ENCODE results near the gene ODR4. TPM values are rescaled to one million over a fixed set of nuclear protein-coding genes. Genes with fewer than 3 reads are reported as not detected.
"Not testable (repeated sequence)": the region's sequence is repeated elsewhere in the genome, so short reads cannot be mapped to it uniquely, and the experiment has no call there.

Gene ODR4
- total RNA-seq, 1 experiment from 2014 or later = 14.5 TPM

DNA sequence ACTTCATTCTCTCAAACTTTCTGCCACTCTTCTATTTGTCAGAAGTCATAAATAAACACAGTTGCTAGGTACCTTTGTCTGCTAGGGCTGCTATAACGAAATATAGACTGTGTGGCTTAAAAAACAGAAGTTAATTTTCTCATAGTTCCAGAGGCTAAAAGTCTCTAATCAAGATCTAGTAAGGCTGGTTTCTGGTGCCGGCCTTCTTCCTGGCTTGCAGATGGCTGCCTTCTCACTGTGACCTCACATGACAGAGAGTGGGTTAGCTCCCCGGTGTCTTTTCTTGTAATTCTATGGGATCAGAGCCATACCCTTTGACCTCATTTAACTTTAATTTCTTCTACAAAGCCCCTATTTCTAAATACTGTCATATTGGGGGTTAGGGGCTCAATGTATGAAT, 79.3 kb downstream of the ODR4 start:
- no peak for ATAC-seq
- TF ChIP-seq TCF7 (CRISPR knock-in tag; IDR thresholded peaks at IDR 0.05; ENCODE audit: low read depth) = no peak
- no peak for TF ChIP-seq FOXK1 (CRISPR knock-in tag; IDR thresholded peaks at IDR 0.05)
- no peak for TF ChIP-seq ELF4 (CRISPR knock-in tag; IDR thresholded peaks at IDR 0.05; ENCODE audit: low read depth)
- no peak for TF ChIP-seq ZSCAN18 (CRISPR knock-in tag; IDR thresholded peaks at IDR 0.05)
- TF ChIP-seq GTF2I (CRISPR knock-in tag; conservative IDR thresholded peaks at IDR 0.05) = no peak
- no peak for TF ChIP-seq EMX1 (CRISPR knock-in tag; IDR thresholded peaks at IDR 0.05)
- TF ChIP-seq NR3C1 (CRISPR knock-in tag; conservative IDR thresholded peaks at IDR 0.05; ENCODE audit: low read depth) = no peak
- TF ChIP-seq SP1 (CRISPR knock-in tag; conservative IDR thresholded peaks at IDR 0.05) = no peak
- no peak overlapping the region for H3K4me3 Mint-ChIP-seq

DNA sequence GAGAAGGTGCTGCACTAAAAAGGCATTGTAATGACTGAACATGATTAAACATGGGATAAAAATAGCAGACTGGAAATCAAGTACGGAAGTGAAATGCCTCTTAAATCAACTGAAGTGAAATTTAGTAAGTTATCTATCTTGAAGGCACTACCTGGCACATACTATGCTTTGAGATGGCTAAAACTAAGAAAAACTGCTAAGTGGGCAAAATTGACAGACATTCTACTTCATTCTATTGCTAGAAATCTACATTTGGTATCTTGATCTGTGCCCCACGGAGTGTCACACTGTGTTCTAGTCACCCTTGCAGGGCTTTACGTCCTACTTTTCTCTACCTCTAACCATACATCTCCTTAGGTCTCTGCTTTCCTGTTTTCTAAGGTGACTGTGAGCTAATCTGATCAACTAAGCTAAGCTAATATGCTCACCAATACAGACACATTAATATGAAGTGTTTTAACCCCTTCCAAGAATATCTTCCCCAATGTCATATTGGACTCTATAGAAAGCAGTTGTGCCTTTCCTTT, 81.2 kb downstream of the ODR4 start:
- DNase-seq (ENCODE audit: low spot score) (no peak), ATAC-seq (no peak)
- no peaks in the 10 kb centered on the region for H3K9me3 Mint-ChIP-seq
- POLR2A ChIA-PET = no interaction called here
- H3K4me3 Mint-ChIP-seq = no peak overlapping the region
- no peak for TF ChIP-seq MLX (CRISPR knock-in tag; IDR thresholded peaks at IDR 0.05)
- TF ChIP-seq USF2 (CRISPR knock-in tag; IDR thresholded peaks at IDR 0.05) = no peak
- TF ChIP-seq, protein P1, sequence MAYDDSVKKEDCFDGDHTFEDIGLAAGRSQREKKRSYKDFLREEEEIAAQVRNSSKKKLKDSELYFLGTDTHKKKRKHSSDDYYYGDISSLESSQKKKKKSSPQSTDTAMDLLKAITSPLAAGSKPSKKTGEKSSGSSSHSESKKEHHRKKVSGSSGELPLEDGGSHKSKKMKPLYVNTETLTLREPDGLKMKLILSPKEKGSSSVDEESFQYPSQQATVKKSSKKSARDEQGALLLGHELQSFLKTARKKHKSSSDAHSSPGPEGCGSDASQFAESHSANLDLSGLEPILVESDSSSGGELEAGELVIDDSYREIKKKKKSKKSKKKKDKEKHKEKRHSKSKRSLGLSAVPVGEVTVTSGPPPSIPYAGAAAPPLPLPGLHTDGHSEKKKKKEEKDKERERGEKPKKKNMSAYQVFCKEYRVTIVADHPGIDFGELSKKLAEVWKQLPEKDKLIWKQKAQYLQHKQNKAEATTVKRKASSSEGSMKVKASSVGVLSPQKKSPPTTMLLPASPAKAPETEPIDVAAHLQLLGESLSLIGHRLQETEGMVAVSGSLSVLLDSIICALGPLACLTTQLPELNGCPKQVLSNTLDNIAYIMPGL (CRISPR knock-in tag; IDR thresholded peaks at IDR 0.05) = no peak
- no peak for TF ChIP-seq SMAD3 (CRISPR knock-in tag; IDR thresholded peaks at IDR 0.05; ENCODE audit: borderline replicate concordance)
- no peak for TF ChIP-seq TCF7 (CRISPR knock-in tag; IDR thresholded peaks at IDR 0.05; ENCODE audit: low read depth)
- no peak for TF ChIP-seq CREB1 (CRISPR knock-in tag; IDR thresholded peaks at IDR 0.05)
- TF ChIP-seq, protein P2, sequence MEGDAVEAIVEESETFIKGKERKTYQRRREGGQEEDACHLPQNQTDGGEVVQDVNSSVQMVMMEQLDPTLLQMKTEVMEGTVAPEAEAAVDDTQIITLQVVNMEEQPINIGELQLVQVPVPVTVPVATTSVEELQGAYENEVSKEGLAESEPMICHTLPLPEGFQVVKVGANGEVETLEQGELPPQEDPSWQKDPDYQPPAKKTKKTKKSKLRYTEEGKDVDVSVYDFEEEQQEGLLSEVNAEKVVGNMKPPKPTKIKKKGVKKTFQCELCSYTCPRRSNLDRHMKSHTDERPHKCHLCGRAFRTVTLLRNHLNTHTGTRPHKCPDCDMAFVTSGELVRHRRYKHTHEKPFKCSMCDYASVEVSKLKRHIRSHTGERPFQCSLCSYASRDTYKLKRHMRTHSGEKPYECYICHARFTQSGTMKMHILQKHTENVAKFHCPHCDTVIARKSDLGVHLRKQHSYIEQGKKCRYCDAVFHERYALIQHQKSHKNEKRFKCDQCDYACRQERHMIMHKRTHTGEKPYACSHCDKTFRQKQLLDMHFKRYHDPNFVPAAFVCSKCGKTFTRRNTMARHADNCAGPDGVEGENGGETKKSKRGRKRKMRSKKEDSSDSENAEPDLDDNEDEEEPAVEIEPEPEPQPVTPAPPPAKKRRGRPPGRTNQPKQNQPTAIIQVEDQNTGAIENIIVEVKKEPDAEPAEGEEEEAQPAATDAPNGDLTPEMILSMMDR (IDR thresholded peaks at IDR 0.05) = no peak
- no peak for TF ChIP-seq GABPB1 (CRISPR knock-in tag; IDR thresholded peaks at IDR 0.05)
- no peak for TF ChIP-seq PRRX2 (CRISPR knock-in tag; IDR thresholded peaks at IDR 0.05)
- H3K27ac Mint-ChIP-seq = no peak overlapping the region
- H3K27me3 Mint-ChIP-seq (ENCODE audit: low read depth) = no peaks in the 10 kb centered on the region
- no peaks in the 10 kb centered on the region for H3K4me1 Mint-ChIP-seq
- no peaks in the 10 kb centered on the region for H3K36me3 Mint-ChIP-seq
- CTCF ChIA-PET = no interaction called here

More for the DNA sequence above, 79.3 kb downstream of the ODR4 start:
- ChIA-PET POLR2A (no interaction called here), CTCF (no interaction called here)
- H3K27me3 Mint-ChIP-seq (ENCODE audit: low read depth) = no peaks in the 10 kb centered on the region
- no peak for DNase-seq (ENCODE audit: low spot score)
- H3K27ac Mint-ChIP-seq = no peak overlapping the region
- no peaks in the 10 kb centered on the region for H3K4me1 Mint-ChIP-seq
- no peaks in the 10 kb centered on the region for H3K36me3 Mint-ChIP-seq
- H3K9me3 Mint-ChIP-seq = no peaks in the 10 kb centered on the region

GRCh38 chr1:186459161-186459560, 83.5 kb downstream of the ODR4 start:
- H3K9me3 Mint-ChIP-seq; H3K36me3 Mint-ChIP-seq; H3K27me3 Mint-ChIP-seq (ENCODE audit: low read depth); POLR2A ChIA-PET; ATAC-seq; H3K27ac Mint-ChIP-seq; DNase-seq (ENCODE audit: low spot score); CTCF ChIA-PET; H3K4me3 Mint-ChIP-seq: not testable (repeated sequence)
- peaks cover 10% of the 10 kb centered on the region for H3K4me1 Mint-ChIP-seq
